IgD-negative memory B cell (primary cell): Measurements from ENCODE around the gene CDHR5. TPM values are rescaled to one million over a fixed set of nuclear protein-coding genes. Genes with fewer than 3 reads are reported as not detected.

Source experiments
- H3K27ac Mint-ChIP-seq, 3 donors: one replicate each; pipeline ENCODE4 v1.8.0; 2020 to 2022; ENCODE audit warnings: mild to moderate bottlenecking in 3 of 3, mixed read lengths in 3 of 3, moderate library complexity in 1 of 3
- H3K27me3 Mint-ChIP-seq: one replicate; pipeline ENCODE4 v1.8.0; 2021; ENCODE audit warnings: mixed read lengths
- H3K36me3 Mint-ChIP-seq: one replicate; pipeline ENCODE4 v1.8.0; 2020; ENCODE audit warnings: mild to moderate bottlenecking, mixed read lengths
- H3K4me1 Mint-ChIP-seq, 3 donors: one replicate each; pipeline ENCODE4 v1.8.0; 2020 to 2022; ENCODE audit warnings: mixed read lengths in 3 of 3, mild to moderate bottlenecking in 1 of 3
- H3K4me3 Mint-ChIP-seq, 4 donors: one replicate each; pipeline ENCODE4 v1.8.0; 2020 to 2022; ENCODE audit warnings: mild to moderate bottlenecking in 4 of 4, mixed read lengths in 4 of 4, moderate library complexity in 3 of 4
- H3K9me3 Mint-ChIP-seq, 3 donors: one replicate each; pipeline ENCODE4 v1.8.0; 2020 to 2021; ENCODE audit warnings: mixed read lengths in 3 of 3, mild to moderate bottlenecking in 1 of 3
- polyA plus RNA-seq: library from polyadenylated mRNA; unstranded; fragments of 300-500 nt; fragmentation: Illumina TruSeq; gene quantifications from one replicate; pipeline ENCODE4 v1.2.3, GENCODE V29; 2021

CDHR5 gene
- polyA plus RNA-seq, 1 donor from 2014 or later: not detected

GRCh38 chr11:620935-621814 lies 3.6 kb downstream of the CDHR5 start:
- H3K27ac Mint-ChIP-seq: peak overlapping the region in 1 of 3 donors; percentile 16
- peaks cover 8% of the 10 kb centered on the region for H3K36me3 Mint-ChIP-seq
- no peak overlapping the region for H3K4me3 Mint-ChIP-seq
- no peaks in the 10 kb centered on the region for H3K9me3 Mint-ChIP-seq
- peaks cover under 1 to 4% (median 2%) of the 10 kb centered on the region in 3 donors for H3K4me1 Mint-ChIP-seq
- peaks cover 3% of the 10 kb centered on the region for H3K27me3 Mint-ChIP-seq

DNA sequence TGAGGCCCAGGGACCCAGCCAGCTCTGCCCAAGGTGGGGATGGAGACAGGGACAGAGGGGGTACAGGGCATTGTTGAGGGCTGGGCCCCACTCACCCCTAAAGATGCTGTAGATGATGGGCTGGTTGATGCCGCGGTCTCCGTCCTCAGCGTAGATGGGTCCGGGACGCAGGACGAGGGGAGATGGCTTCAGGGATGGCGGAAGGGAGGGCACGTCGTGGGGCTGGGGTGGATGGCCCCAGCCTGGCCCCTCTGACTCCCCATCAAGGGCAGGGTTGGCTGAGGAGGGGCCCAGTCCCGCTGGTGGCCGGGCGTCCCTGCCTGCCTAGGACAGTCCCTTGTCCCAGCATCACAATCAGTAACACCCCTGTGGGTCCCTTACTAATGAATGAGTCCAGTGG lies 4.6 kb downstream of the CDHR5 start:
- peaks cover 3% of the 10 kb centered on the region for H3K27me3 Mint-ChIP-seq
- peak overlapping the region in 1 of 3 donors; percentile 35 for H3K27ac Mint-ChIP-seq
- H3K4me3 Mint-ChIP-seq: peak overlapping the region in 1 of 4 donors; percentile 41
- peaks cover 8% of the 10 kb centered on the region for H3K36me3 Mint-ChIP-seq
- no peaks in the 10 kb centered on the region for H3K9me3 Mint-ChIP-seq
- H3K4me1 Mint-ChIP-seq: peaks cover 4 to 6% (median 4%) of the 10 kb centered on the region in 3 donors

DNA sequence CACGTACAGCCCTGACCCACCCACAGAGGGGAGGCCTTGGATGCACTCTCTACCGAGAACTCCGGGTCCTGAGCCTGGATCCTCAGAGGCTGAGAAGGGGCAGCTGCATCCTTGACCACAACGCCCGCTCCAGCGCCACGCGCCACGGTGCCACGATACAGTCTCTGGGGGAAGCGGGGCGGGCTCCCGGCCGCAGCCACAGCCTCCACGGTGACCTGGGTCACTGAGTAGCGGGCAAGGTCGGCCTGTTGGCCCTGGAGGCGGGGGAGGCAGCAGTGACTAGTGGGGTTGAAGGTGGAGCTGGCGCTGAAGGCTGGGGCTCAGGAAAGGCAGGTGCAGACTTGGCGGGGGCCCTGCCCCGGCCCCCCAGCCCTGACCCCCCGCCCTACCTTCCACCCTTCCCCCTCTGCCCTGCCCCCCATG lies 5.1 kb downstream of the CDHR5 start:
- Mint-ChIP-seq H3K9me3 (no peaks in the 10 kb centered on the region), H3K36me3 (peaks cover 8% of the 10 kb centered on the region)

DNA sequence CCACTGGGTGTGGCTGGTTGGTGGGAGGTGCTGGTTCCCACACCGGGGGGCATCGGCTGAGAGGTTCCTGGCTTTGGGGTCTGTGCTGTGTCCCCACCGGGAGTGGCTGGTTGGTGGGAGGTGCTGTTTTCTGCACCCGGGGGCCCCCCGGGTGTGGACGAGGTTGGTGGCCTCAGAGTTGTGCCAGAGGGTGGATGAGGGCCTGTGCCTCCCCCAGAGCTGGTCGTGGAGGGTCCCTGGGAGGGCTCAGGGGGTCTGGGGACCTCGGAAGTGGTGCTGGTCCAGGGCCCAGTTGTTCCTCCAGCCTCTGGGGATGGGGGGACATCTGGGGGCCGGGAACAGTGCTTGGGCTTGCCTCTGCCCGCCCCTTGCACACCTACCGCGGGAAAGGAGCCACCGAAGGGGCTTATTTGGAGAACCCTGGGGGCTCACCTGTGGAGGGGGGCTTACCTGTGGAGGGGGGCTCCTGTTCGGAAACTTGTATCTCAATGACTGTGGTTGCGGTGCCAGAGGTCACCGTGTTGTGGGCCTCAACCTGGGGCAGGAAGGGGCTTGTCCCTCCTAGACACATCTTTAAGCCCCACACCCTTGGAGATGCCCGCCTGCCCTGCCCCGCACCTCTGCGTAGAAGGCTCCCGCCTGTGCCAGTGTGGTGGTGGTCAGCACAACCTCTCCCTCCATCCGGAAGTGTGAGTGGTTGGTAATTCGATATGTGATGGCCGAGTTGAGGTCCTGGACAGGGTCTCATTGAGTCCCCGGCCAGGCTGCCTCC lies 5.7 kb downstream of the CDHR5 start:
- H3K4me1 Mint-ChIP-seq: peaks cover 4 to 6% (median 6%) of the 10 kb centered on the region in 3 donors
- peaks cover 8% of the 10 kb centered on the region for H3K36me3 Mint-ChIP-seq
- H3K27ac Mint-ChIP-seq: peak overlapping the region in 1 of 3 donors; percentile 53
- H3K4me3 Mint-ChIP-seq: no peak overlapping the region
- peaks cover 3% of the 10 kb centered on the region for H3K27me3 Mint-ChIP-seq
- no peaks in the 10 kb centered on the region for H3K9me3 Mint-ChIP-seq

More for the DNA sequence above, 5.1 kb downstream of the CDHR5 start:
- peaks cover 3% of the 10 kb centered on the region for H3K27me3 Mint-ChIP-seq
- H3K4me1 Mint-ChIP-seq: peaks cover 4 to 6% (median 4%) of the 10 kb centered on the region in 3 donors
- peak overlapping the region in 2 of 3 donors; percentile 35 to 53 for H3K27ac Mint-ChIP-seq
- H3K4me3 Mint-ChIP-seq: no peak overlapping the region

- Mint-ChIP-seq H3K9me3 (no peaks in the 10 kb centered on the region), H3K4me3 (peak overlapping the region in 1 of 4 donors; percentile 51), H3K27ac (no peak overlapping the region), H3K4me1 (peaks cover 4 to 6% (median 6%) of the 10 kb centered on the region in 3 donors), H3K27me3 (no peaks in the 10 kb centered on the region), H3K36me3 (peaks cover 5% of the 10 kb centered on the region)
These were observed 6.7 kb downstream of the CDHR5 start for GRCh38 chr11:617912-618682.

GRCh38 chr11:617199-617911 lies 7.4 kb downstream of the CDHR5 start:
- H3K27me3 Mint-ChIP-seq: no peaks in the 10 kb centered on the region
- H3K27ac Mint-ChIP-seq: peak overlapping the region in 1 of 3 donors; percentile 92
- peak overlapping the region in 1 of 4 donors; percentile 89 for H3K4me3 Mint-ChIP-seq
- peaks cover 4 to 6% (median 6%) of the 10 kb centered on the region in 3 donors for H3K4me1 Mint-ChIP-seq
- H3K36me3 Mint-ChIP-seq: peaks cover 5% of the 10 kb centered on the region
- no peaks in the 10 kb centered on the region for H3K9me3 Mint-ChIP-seq

DNA sequence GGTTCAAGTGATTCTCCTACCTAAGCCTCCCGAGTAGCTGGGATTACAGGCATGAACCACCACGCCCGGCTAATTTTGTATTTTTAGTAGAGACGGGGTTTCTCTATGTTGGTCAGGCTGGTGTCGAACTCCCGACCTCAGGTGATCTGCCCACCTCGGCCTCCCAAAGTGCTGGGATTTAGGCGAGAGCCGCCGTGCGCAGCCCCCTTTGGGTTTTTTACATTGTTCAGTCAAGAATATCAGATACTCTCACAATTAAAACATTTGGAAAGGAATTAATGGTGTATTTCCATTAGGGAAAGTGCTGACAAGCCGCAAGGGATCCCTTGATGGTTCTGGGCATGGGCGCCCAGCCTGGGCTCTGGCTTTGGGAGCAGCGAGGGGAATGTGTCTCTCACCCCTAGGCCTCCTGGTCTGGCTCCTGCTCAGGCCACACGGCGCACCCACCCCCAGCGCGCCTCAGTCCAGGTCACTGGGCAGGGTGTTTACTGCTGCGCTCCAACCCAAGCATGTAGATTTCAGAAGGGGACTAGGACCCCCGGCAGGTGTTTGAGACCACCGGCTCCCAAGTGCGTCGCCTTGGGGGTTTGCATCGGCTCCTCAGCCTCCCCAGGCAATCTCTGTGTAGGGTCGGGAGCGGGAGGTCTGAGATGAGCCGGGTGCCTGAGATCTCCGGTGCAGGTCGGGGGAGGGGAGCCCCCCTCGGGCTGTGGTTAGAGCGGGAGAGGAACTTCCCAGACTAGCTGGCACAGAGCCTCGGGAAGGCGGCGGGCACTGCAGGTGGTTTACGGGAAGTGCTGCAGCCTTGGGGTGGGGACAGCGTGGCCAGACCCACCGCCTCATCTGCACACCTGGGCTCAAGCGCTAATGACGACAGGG lies 8.2 kb downstream of the CDHR5 start:
- Mint-ChIP-seq H3K27me3 (no peaks in the 10 kb centered on the region), H3K4me1 (peaks cover 4 to 10% (median 6%) of the 10 kb centered on the region in 3 donors), H3K9me3 (no peaks in the 10 kb centered on the region), H3K4me3 (peak overlapping the region; percentile 89 to 97 (median 93)), H3K36me3 (peaks cover 6% of the 10 kb centered on the region), H3K27ac (peak overlapping the region; percentile 90 to 95 (median 92))

GRCh38 chr11:615504-616319 lies 9.0 kb downstream of the CDHR5 start, which contains the start of gene IRF7:
Gene IRF7 (minus strand): TSS chr11:615950. CDS start chr11:615364, 586 bp downstream.
- H3K27me3 Mint-ChIP-seq: no peaks in the 10 kb centered on the region
- no peaks in the 10 kb centered on the region for H3K9me3 Mint-ChIP-seq
- H3K27ac Mint-ChIP-seq: peak within 1 kb of the TSS; percentile 92 to 97 (median 95)
- H3K4me1 Mint-ChIP-seq: peaks cover 4 to 10% (median 6%) of the 10 kb centered on the region in 3 donors
- peaks cover 8% of the 10 kb centered on the region for H3K36me3 Mint-ChIP-seq
- peak within 1 kb of the TSS; percentile 89 to 97 (median 93) for H3K4me3 Mint-ChIP-seq

DNA sequence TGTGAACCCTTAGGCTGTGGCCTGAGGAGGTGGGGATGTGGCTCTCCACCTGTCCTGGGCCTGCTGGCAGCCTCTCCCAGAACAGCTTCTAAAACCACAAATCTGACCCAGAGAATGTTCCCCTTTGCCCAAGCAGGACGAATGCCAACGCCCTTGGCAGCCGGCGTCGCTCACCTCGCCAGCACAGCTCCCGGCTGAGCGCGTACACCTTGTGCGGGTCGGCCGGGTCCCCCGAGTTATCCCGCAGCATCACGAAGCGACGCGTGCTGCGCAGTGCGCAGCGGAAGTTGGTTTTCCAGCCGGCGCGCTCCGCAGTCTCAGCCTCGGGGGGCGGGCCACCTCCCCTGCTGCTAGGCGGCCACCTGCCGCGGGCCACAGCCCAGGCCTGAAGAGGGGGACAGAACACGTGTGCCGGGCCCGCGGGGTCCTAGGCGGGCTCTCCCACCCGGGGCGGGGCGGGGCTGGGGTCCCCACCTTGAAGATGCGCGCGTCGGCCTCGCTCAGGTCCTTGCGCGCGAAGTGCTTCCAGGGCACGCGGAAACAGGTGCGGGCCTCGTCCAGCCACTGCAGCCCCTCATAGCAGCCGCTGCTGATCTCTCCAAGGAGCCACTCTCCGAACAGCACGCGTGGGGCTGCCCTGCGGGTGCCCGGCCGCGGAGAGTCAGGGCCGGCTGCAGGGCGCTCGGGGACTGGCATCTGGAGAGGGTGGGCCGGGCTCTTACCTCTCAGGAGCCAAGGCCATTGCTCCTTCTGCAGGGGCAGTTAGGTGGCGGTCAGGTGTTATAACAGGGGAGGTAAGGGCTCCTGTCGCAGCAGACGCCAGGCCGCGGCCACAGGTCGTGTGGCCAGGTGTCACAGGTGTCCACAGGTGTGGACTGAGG lies 9.9 kb downstream of the CDHR5 start:
- Mint-ChIP-seq H3K9me3 (no peaks in the 10 kb centered on the region), H3K27me3 (no peaks in the 10 kb centered on the region), H3K4me3 (peak overlapping the region; percentile 89 to 97 (median 93)), H3K36me3 (peaks cover 8% of the 10 kb centered on the region), H3K27ac (peak overlapping the region; percentile 92 to 97 (median 95)), H3K4me1 (peaks cover 4 to 10% (median 6%) of the 10 kb centered on the region in 3 donors)

DNA sequence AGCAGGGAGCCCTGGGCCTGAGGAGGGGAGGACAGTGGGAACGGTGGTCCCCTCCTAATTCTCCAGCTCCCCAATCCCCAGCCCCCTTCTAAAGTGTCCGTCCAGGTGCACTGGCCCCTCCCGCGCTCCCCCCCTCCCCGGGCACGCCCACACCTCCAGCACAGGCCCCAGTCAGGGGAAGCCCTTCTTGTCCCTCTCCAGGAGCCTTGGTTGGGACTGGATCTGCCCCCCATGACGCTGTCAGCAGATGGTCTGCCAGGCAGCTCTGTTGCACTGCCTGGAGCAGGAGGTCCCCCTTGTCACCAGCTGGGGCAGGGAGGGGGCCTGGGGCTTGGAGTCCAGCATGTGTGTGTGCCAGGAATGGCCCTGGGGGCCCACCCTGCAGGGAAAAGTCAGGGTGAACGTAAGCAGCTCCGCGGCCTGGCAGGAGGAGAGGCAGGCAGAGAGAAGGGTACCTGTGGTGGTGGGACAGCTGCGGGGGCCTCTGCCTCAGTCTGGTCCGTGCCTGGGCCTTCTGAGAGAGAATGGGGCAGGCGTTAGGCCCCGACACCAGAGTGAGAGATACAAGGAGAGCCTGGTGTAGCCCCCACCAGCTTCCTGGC lies 10.6 kb downstream of the CDHR5 start:
- Mint-ChIP-seq H3K4me1 (peaks cover 4 to 10% (median 6%) of the 10 kb centered on the region in 3 donors), H3K27me3 (no peaks in the 10 kb centered on the region), H3K27ac (peak overlapping the region in 2 of 3 donors; percentile 87 to 92), H3K36me3 (peaks cover 8% of the 10 kb centered on the region), H3K4me3 (peak overlapping the region; percentile 70 to 80 (median 77)), H3K9me3 (no peaks in the 10 kb centered on the region)

DNA sequence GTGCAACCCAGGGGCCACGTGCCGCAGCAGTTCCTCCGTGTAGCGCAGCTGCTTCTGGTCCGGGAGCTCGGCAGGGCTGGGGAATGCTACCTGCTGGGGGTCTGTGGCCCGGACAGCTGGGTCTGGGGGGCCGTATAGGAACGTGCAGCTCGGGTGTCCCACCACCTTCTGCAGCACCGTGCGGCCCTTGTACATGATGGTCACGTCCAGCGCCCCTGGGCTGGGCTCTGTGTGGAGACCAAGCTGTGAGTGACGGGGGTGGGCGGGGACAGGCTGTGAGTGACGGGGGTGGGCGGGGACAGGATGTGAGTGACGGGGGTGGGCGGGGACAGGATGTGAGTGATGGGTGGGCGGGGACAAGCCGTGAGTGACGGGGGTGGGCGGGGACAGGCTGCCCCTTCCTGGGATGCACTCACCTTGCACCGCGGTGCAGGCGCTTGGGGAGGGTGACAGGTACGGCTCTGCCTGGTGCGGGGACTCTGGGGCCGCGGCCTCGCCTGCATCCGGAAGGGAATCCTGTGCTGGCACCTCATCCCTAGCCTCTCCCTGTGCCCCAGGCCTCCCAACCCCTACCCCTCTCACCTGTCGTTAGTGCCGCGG lies 11.3 kb downstream of the CDHR5 start:
- Mint-ChIP-seq H3K4me3 (peak overlapping the region in 2 of 4 donors; percentile 25 to 52), H3K27me3 (no peaks in the 10 kb centered on the region), H3K36me3 (peaks cover 8% of the 10 kb centered on the region), H3K9me3 (no peaks in the 10 kb centered on the region), H3K27ac (peak overlapping the region in 1 of 3 donors; percentile 92), H3K4me1 (peaks cover 5 to 10% (median 6%) of the 10 kb centered on the region in 3 donors)
